Hepatocyte (in vitro differentiated cells): ENCODE data around the gene STAP2. TPM values are rescaled to one million over a fixed set of nuclear protein-coding genes. Genes with fewer than 3 reads are reported as not detected.
A peak's percentile ranks its signal among the peaks of the same experiment; 100 is the strongest.

Experiments used
- DNase-seq: peaks from one replicate; pipeline ENCODE4 v3.0.0-alpha.2; 2016; ENCODE audit warnings: low spot score
- H2AFZ ChIP-seq: fragments of 200-600 bp; sonication (generic); 2 replicates; pipeline ENCODE4 v1.6.0; 2016; ENCODE audit warnings: antibody characterized with exemption, mild to moderate bottlenecking
- H3K27ac ChIP-seq: fragments of 200-600 bp; sonication (generic); 2 replicates; pipeline ENCODE4 v1.5.1; 2016; ENCODE audit warnings: mild to moderate bottlenecking
- H3K27me3 ChIP-seq: fragments of 200-600 bp; sonication (generic); 2 replicates; pipeline ENCODE4 v1.6.1; 2016
- H3K36me3 ChIP-seq: fragments of 200-600 bp; sonication (generic); replicated peaks from 2 replicates; pipeline ENCODE4 v1.5.1; 2016; ENCODE audit warnings: low read depth; ENCODE audit not compliant: insufficient read depth
- H3K4me1 ChIP-seq: fragments of 200-600 bp; sonication (generic); 2 replicates; pipeline ENCODE4 v1.5.1; 2016; ENCODE audit warnings: mild to moderate bottlenecking, moderate library complexity; ENCODE audit not compliant: insufficient read depth
- H3K4me2 ChIP-seq: fragments of 200-600 bp; sonication (generic); 2 replicates; pipeline ENCODE4 v1.6.0; 2016
- H3K4me3 ChIP-seq: fragments of 200-600 bp; sonication (generic); 2 replicates; pipeline ENCODE4 v1.5.1; 2016; ENCODE audit warnings: mild to moderate bottlenecking
- H3K79me2 ChIP-seq: fragments of 200-600 bp; sonication (generic); 2 replicates; pipeline ENCODE4 v1.6.0; 2017; ENCODE audit warnings: mild to moderate bottlenecking
- H3K9me2 ChIP-seq: fragments of 200-600 bp; sonication (generic); replicated peaks from 2 replicates; pipeline ENCODE4 v1.6.0; 2017; ENCODE audit warnings: mild to moderate bottlenecking; ENCODE audit not compliant: insufficient read depth
- H3K9me3 ChIP-seq: fragments of 200-600 bp; sonication (generic); 2 replicates; pipeline ENCODE4 v1.5.1; 2016; ENCODE audit warnings: low read depth, mild to moderate bottlenecking
- H4K20me1 ChIP-seq: fragments of 200-600 bp; sonication (generic); 2 replicates; pipeline ENCODE4 v1.6.0; 2016; ENCODE audit warnings: mild to moderate bottlenecking; ENCODE audit not compliant: insufficient read depth, poor library complexity, severe bottlenecking
- EZH2 ChIP-seq: fragments of 200-600 bp; sonication (generic); IDR thresholded peaks from 2 replicates; pipeline ENCODE4 v1.6.1; 2016; ENCODE audit warnings: antibody characterized with exemption, mild to moderate bottlenecking, borderline replicate concordance
- EZH2phosphoT487 ChIP-seq: fragments of 200-600 bp; sonication (generic); IDR thresholded peaks from one replicate; pipeline ENCODE4 v1.6.1; 2018; ENCODE audit warnings: antibody characterized with exemption, mild to moderate bottlenecking, low read depth, moderate library complexity; ENCODE audit not compliant: unreplicated experiment, severe bottlenecking
- WGBS: methylation state at CpG from one replicate; pipeline ENCODE4 v1.1.6; 2016; ENCODE audit warnings: low lambda C conversion rate; ENCODE audit errors: missing lambda C conversion rate; 5-methylcytosine and 5-hydroxymethylcytosine counted together
- polyA plus RNA-seq: library from polyadenylated mRNA; unstranded; fragments of >200 nt; fragmentation: Nextera tagmentation; extraction: Ambion mirVana; gene quantifications from 2 replicates; pipeline ENCODE4 v1.2.1, GENCODE V29; 2016
- total RNA-seq: library from RNA; depleted of rRNA; stranded (reverse); fragments of >200 nt; gene quantifications from 2 replicates; pipeline ENCODE4 v1.2.3, GENCODE V29; 2014
- TF ChIP-seq, protein P1 (sequence below): fragments of 200-600 bp; sonication (generic); IDR thresholded peaks from 2 replicates; pipeline ENCODE4 v1.5.1; 2016; ENCODE audit warnings: antibody characterized with exemption, mild to moderate bottlenecking; ENCODE audit not compliant: poor library complexity

The STAP2 gene
- total and polyA plus RNA-seq, 2 experiments from 2014 or later: 28.1 to 34.4 TPM

DNA sequence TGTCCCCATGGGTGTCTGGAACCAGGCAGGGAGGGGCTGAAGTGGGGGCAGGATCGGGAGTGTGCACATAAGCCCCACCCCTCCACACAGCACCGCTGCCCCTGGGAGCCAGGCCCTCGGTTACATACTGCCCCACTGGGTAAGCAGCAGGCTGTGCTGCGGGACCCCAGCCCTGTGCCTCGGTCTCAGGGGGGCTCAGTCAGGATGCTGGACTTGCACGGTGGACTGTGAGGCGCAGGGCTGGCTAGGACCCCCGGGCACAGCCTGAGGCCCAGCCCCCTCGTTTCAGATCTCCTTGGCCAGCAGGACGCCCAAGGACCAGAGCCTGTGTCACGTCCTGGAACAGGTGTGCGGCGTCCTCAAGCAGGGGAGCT lies 21.0 kb upstream of the STAP2 start:
- Histone ChIP-seq H3K9me2 (no peaks in the 10 kb centered on the region), H4K20me1 (no peaks in the 10 kb centered on the region), H3K36me3 (no peaks in the 10 kb centered on the region), H3K27ac (peak overlapping the region; percentile 75), H3K27me3 (no peaks in the 10 kb centered on the region), H3K4me3 (no peak overlapping the region), H2AFZ (no peak overlapping the region), H3K4me1 (peaks cover 20% of the 10 kb centered on the region), H3K4me2 (no peak overlapping the region), H3K79me2 (no peaks in the 10 kb centered on the region), H3K9me3 (no peaks in the 10 kb centered on the region)
- TF ChIP-seq, protein P1, sequence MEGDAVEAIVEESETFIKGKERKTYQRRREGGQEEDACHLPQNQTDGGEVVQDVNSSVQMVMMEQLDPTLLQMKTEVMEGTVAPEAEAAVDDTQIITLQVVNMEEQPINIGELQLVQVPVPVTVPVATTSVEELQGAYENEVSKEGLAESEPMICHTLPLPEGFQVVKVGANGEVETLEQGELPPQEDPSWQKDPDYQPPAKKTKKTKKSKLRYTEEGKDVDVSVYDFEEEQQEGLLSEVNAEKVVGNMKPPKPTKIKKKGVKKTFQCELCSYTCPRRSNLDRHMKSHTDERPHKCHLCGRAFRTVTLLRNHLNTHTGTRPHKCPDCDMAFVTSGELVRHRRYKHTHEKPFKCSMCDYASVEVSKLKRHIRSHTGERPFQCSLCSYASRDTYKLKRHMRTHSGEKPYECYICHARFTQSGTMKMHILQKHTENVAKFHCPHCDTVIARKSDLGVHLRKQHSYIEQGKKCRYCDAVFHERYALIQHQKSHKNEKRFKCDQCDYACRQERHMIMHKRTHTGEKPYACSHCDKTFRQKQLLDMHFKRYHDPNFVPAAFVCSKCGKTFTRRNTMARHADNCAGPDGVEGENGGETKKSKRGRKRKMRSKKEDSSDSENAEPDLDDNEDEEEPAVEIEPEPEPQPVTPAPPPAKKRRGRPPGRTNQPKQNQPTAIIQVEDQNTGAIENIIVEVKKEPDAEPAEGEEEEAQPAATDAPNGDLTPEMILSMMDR: no peak
- TF ChIP-seq EZH2phosphoT487 (no peak), EZH2 (no peak)
- no peak for DNase-seq
- WGBS: 80% methylated on average over 13 of the region's 13 CpGs

DNA sequence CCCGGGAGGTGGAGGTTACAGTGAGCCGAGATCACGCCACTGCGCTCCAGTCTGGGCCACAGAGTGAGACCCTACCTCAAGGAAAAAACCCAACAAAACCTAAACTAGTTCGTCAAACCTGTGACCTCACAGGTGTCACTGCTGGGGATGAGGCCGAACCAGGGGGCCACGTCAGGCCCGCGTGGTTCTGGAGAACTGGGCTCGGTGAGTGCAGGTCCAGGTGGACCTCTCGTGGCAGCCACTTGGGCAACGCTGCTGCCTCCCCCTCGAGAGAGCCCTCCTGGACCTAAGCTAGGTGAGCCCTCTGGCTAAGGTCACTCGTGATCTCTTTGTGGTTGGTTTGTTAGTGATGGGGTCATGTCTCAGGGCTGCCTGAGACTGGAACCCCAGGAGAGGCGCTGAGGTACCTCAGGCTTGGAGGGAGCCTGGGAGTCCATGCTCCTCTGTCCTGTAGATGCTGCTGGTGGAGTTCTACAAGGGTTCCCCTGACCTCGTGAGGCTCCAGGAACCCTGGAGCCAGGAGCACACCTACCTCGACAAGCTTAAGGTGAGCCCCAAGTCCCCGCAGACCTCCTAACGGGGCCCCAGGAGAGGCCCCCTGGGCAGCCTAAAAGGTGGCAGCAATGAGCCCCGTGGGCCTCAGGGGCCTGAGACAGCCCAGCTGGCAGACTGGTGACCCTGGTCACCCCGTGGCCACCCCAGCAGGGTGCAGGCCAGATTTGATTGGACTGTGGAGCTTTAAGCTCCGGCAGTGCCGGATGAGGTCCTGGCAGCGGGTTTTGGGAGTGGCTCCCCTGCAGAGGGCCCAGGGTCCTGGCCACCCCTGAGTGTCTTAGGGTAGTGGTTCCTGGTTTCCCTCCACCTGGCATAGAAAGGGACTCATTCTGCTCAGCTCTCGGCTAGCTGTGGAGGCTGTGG lies 20.3 kb upstream of the STAP2 start:
- Histone ChIP-seq H3K79me2 (no peaks in the 10 kb centered on the region), H3K9me2 (no peaks in the 10 kb centered on the region)
- whole genome bisulfite sequencing: 94% methylated on average over 25 of the region's 25 CpGs

GRCh38 chr19:4357921-4358326 lies 19.3 kb upstream of the STAP2 start:
- H3K9me2 ChIP-seq: no peaks in the 10 kb centered on the region
- H3K4me3 ChIP-seq: no peak overlapping the region
- H3K27me3 ChIP-seq: no peaks in the 10 kb centered on the region
- H2AFZ ChIP-seq: no peak overlapping the region
- no peaks in the 10 kb centered on the region for H3K79me2 ChIP-seq
- DNase-seq: no peak
- no peaks in the 10 kb centered on the region for H3K9me3 ChIP-seq
- H3K36me3 ChIP-seq: no peaks in the 10 kb centered on the region
- H3K4me1 ChIP-seq: peaks cover 20% of the 10 kb centered on the region
- TF ChIP-seq EZH2 (no peak), EZH2phosphoT487 (no peak)
- TF ChIP-seq, protein P1: no peak
- H3K27ac ChIP-seq: no peak overlapping the region
- H4K20me1 ChIP-seq: no peaks in the 10 kb centered on the region
- WGBS: 96% methylated on average over 16 of the region's 16 CpGs
- H3K4me2 ChIP-seq: no peak overlapping the region

More for the DNA sequence above, 20.3 kb upstream of the STAP2 start:
- no peak for DNase-seq
- Histone ChIP-seq H3K4me1 (peaks cover 20% of the 10 kb centered on the region), H4K20me1 (no peaks in the 10 kb centered on the region), H3K9me3 (no peaks in the 10 kb centered on the region), H3K27me3 (no peaks in the 10 kb centered on the region), H3K4me3 (no peak overlapping the region), H3K4me2 (no peak overlapping the region), H3K36me3 (no peaks in the 10 kb centered on the region), H2AFZ (no peak overlapping the region), H3K27ac (peak overlapping the region; percentile 75)
- no peak for TF ChIP-seq EZH2phosphoT487
- no peak for TF ChIP-seq EZH2
- TF ChIP-seq, protein P1: no peak
